Measurements from ENCODE around the gene SLC8A1.

DNA sequence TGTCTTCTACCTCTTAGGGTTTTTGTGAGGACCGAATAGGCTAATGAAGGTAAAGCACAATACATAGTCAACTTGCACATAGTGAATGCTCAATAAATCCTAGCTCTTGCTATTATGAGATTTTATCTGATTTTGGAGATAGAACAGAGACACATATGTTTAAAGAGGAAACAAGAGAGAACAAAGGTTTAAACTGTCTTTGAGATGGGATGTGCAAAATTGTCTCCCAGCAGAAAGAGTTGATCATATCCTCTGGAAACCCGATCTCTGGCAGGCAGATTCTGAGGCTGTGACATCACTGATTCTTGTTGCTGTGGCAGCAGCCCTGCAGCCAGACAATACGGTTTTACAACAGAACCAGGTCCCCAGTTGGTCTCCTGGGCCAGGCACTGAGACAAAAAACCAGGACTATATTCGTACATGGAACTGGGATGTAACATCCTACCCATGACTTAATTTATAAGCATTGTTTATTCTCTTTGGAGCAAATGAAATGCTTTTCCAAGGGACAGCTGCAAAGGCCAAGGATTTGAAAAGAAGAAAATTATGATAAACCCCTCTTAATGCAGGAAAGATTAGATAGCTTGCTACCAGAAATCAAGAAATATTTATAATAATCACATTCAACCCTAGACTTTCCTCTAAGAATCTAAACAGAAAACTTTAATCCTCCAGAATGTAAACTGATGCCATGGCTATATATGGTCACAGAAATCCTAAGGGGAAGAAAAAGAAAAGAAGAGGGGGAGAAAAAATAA, 80.2 kb downstream of the SLC8A1 start:
- TF ChIP-seq, protein P1, sequence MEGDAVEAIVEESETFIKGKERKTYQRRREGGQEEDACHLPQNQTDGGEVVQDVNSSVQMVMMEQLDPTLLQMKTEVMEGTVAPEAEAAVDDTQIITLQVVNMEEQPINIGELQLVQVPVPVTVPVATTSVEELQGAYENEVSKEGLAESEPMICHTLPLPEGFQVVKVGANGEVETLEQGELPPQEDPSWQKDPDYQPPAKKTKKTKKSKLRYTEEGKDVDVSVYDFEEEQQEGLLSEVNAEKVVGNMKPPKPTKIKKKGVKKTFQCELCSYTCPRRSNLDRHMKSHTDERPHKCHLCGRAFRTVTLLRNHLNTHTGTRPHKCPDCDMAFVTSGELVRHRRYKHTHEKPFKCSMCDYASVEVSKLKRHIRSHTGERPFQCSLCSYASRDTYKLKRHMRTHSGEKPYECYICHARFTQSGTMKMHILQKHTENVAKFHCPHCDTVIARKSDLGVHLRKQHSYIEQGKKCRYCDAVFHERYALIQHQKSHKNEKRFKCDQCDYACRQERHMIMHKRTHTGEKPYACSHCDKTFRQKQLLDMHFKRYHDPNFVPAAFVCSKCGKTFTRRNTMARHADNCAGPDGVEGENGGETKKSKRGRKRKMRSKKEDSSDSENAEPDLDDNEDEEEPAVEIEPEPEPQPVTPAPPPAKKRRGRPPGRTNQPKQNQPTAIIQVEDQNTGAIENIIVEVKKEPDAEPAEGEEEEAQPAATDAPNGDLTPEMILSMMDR (IDR thresholded peaks at IDR 0.05; ENCODE audit: insufficient read depth, low read length) = no peak
- TF ChIP-seq POLR2AphosphoS5 (IDR thresholded peaks at IDR 0.05; ENCODE audit: low read depth) (no peak), SPI1 (IDR thresholded peaks at IDR 0.05; ENCODE audit: borderline replicate concordance, low read depth) (no peak), GABPA (IDR thresholded peaks at IDR 0.05; ENCODE audit: low read depth) (no peak)
- TF ChIP-seq, protein P2, sequence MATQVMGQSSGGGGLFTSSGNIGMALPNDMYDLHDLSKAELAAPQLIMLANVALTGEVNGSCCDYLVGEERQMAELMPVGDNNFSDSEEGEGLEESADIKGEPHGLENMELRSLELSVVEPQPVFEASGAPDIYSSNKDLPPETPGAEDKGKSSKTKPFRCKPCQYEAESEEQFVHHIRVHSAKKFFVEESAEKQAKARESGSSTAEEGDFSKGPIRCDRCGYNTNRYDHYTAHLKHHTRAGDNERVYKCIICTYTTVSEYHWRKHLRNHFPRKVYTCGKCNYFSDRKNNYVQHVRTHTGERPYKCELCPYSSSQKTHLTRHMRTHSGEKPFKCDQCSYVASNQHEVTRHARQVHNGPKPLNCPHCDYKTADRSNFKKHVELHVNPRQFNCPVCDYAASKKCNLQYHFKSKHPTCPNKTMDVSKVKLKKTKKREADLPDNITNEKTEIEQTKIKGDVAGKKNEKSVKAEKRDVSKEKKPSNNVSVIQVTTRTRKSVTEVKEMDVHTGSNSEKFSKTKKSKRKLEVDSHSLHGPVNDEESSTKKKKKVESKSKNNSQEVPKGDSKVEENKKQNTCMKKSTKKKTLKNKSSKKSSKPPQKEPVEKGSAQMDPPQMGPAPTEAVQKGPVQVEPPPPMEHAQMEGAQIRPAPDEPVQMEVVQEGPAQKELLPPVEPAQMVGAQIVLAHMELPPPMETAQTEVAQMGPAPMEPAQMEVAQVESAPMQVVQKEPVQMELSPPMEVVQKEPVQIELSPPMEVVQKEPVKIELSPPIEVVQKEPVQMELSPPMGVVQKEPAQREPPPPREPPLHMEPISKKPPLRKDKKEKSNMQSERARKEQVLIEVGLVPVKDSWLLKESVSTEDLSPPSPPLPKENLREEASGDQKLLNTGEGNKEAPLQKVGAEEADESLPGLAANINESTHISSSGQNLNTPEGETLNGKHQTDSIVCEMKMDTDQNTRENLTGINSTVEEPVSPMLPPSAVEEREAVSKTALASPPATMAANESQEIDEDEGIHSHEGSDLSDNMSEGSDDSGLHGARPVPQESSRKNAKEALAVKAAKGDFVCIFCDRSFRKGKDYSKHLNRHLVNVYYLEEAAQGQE (IDR thresholded peaks at IDR 0.05; ENCODE audit: insufficient replicate concordance, low read depth) = no peak

All from HL-60 (cell line).